NK-92 (cell line): ENCODE measurements around the gene RBMS2.
"Not testable (repeated sequence)": the region's sequence is repeated elsewhere in the genome, so short reads cannot be mapped to it uniquely, and the experiment has no call there.

Experiments
- DNase-seq: peaks from one replicate; lab custom pipeline; 2025; ENCODE audit not compliant: unreplicated experiment; lab: John Stamatoyannopoulos, UW

The RBMS2 gene

GRCh38 chr12:56521590-56522371, at the start of gene RBMS2:
Gene RBMS2 (plus strand): TSS chr12:56521820. CDS start chr12:56522024, 204 bp downstream.
- no peak for DNase-seq

GRCh38 chr12:56474389-56474788, 47.2 kb upstream of the RBMS2 start:
- no peak for DNase-seq

- no peak for DNase-seq
Measured at GRCh38 chr12:56476143-56476542, 45.5 kb upstream of the RBMS2 start.

DNA sequence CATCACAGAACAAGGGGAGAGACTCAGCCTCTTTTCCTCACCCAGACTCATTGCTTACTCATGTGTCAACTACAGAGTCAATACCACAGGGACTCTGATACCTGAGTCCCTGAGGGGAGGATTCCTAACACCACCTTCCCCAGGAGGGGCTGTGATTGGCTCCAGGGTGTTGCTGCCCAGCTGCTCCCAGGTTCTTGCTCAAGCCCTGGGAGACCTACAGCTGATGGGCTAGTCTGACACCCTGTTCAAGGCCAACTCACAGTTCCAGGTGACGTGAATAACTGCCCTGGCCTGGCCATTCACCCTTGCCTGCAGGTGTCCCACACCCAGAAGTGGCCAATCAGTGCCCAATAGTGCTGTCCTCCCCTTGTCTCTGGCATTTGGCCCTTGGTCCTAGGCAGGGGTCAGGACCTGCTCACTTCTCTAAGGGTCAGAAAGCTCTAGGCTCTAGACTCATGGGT, 44.6 kb upstream of the RBMS2 start:
- DNase-seq = no peak

- DNase-seq = no peak
Measured at GRCh38 chr12:56477521-56478225, 43.9 kb upstream of the RBMS2 start.

GRCh38 chr12:56479625-56480024, 42.0 kb upstream of the RBMS2 start:
- no peak for DNase-seq

DNA sequence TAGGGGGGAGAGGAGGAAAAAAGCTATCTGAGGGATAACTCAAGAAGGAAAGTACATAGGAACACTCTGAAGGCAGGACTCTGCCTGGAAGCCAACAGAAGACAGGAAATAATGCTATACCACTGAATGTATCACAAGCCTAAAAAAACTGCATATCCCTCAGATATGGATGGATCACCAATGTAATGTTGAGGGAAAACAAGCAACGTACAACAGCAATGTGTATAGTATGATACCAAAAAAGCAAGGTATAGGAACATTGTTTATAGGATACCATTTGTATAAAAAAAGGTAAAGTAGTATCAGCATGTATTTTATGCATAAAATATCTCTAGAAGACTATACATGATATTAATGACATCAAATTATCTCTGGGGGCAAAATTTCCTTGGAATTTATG, 37.1 kb upstream of the RBMS2 start:
- DNase-seq = no peak

DNA sequence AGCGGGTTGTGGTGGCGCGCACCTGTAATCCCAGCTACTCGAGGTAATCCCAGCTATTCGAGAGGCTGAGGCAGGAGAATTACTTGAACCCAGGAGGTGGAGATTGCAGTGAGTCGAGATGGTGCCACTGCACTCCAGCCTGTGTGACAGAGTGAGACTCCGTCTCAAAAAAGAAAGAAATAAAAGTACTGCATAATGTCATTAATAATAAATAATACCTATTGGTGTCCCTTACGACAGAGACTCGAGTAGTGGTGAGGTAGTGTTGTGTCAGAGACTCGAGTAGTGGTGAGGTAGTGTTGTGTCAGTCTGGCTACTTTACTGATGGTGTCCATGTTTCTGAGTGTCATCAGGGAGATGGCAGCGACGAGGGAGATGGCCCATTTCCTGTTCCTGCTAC, 34.9 kb upstream of the RBMS2 start:
- DNase-seq = no peak

- DNase-seq = no peak
Measured at GRCh38 chr12:56487448-56488040, 34.1 kb upstream of the RBMS2 start.

DNA sequence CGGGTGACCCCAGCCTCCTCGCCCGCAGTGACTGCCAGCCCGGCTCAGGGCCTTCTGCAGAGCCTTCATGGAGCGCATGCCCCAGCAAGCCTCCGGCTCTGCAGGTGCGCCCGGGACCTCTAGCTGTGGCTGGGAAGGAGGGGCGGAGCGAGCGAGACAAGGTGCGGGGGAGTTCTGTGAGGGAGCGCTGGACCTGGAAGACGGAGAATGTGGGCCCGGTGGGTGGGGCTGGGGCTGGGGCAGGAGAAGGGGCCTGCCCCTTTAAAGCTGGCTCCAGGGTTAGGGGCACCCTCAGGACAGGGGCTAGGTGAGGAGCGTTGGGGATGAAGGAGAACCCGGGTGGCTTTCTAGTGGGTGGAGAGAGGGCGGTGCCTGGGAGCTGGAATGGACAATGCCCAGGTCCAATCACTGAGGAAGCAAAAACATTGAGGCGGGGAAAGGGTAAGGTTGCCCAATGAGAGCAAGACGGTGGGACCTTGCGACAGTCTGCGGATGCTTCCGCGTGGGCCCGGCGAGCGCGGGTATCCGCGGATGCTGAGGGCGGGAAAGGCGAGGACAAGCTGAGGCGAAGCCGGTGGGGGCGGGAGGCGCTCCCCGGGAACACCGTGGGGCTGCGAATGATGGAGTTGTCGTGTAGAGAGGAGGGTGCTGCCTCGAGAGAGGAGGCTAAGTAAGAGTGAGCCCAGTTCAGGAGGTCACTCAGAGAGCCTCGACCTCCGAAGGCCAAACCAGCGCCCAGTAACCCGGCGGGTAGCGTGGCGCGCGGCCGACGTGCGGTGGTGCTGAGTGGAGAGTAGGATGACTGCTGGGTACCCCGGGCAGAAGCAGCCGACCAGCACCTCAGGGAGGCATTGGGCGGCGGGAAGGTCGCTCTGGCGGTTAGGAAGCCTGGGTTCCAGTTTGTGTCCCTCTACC, 33.3 kb upstream of the RBMS2 start, which contains the start of gene GLS2:
Gene GLS2, minus strand, starts transcription at position 121 of the 915 bp plus-strand sequence. Its CDS starts 43 bp downstream, at position 78.
- DNase-seq = no peak

DNA sequence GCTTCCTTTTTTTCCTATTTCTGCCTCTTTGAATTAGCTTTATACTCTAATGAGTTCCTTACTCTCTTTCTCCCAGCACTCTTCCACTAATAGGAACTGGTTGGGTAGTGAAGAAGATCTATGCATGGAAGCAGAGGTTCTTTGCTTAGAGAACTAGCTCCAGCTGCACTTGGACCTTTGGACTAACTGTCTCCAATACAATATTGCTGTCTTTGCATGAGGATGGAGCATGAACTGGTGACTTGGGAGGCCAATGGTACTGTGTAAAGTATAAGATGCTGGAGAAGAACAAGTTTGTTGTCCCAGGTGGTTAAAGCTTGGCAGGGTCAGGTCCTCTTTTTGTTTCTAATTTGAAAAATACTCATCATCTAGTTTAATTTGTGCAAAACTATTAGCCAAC, 31.3 kb upstream of the RBMS2 start:
- no peak for DNase-seq

DNA sequence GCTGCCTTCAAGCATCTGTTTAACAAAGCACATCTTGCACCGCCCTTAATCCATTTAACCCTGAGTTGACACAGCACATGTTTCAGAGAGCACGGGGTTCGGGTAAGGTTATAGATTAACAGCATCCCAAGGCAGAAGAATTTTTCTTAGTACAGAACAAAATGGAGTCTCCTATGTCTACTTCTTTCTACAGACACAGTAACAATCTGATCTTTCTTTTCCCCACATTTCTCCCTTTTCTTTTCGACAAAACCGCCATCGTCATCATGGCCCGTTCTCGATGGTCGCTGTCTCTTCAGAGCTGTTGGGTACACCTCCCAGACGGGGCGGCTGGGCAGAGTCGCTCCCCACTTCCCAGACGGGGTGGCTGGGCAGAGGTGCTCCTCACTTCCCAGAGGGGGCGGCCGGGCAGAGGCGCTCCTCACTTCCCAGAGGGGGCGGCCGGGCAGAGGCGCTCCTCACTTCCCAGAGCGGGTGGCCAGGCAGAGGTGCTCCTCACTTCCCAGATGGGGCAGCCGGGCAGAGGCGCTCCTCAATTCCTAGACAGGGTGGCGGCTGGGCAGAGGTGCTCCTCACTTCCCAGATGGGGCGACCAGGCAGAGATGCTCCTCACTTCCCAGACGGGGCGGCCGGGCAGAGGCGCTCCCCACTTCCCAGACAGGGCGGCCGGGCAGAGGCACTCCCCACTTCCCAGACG, 28.1 kb upstream of the RBMS2 start:
- not testable (repeated sequence) for DNase-seq

DNA sequence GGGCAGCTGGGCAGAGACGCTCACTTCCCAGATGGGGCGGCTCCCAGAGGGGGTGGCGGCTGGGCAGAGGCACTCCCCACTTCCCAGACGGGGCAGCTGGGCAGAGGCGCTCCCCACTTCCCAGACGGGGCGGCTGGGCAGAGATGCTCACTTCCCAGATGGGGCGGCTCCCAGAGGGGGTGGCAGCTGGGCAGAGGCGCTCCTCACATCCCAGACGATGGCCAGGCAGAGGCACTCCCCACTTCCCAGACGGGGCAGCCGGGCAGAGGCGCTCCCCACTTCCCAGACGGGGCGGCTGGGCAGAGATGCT, 27.6 kb upstream of the RBMS2 start:
- DNase-seq = not testable (repeated sequence)

GRCh38 chr12:56494481-56494880, 27.1 kb upstream of the RBMS2 start:
- DNase-seq = not testable (repeated sequence)

DNA sequence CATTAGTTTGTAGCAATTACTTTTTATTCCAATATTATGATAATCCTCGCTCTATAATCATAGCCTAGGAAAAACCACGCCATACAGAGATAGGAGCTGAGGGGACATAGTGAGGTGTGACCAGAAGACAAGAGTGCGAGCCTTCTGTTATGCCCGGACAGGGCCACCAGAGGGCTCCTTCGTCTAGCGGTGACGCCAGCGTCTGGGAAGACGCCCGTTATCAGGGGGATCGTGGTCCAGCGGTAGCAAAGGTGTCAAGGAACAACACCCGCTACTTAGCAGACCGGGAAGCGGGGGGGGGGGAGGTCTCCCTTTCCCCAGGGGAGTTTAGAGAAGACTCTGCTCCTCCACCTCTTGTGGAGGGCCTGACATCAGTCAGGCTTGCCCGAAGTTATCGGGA, 24.9 kb upstream of the RBMS2 start:
- not testable (repeated sequence) for DNase-seq

DNA sequence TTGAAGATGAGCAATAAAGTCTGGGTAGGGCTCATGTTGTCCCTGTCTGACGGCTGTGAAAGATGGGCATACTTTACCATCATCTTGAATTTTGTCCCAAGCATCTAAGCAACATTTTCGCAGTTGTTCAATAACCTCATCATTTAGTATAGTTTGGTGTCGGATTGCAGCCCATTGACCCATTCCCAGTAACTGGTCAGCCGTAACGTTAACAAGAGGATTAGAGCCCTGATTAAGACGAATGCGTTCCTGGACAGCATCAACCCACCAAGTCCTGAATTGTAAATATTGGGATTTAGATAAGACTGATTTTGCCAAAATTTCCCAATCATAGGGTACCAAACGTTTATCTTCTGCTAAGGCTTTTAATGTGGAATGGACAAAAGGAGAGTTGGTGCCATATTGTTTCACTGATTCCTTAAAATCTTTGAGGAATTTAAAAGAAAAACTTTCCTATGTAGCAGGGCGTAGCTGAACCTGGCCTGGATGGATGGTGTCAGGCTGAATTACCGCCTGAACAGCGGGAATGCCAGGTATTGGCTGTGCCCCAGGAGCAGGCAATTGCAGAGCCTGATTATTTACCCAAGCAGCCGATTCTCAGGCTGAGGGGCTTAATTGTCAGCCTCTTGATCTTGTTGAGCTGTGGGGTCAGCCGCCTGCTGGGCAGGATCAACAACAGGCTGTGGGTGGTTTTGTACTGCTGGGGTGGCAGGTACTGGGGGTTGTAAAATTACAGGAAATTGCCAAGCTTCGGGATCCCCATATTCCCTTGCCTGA, 23.3 kb upstream of the RBMS2 start:
- not testable (repeated sequence) for DNase-seq

GRCh38 chr12:56499452-56499851, 22.2 kb upstream of the RBMS2 start:
- not testable (repeated sequence) for DNase-seq

GRCh38 chr12:56499879-56500278, 21.7 kb upstream of the RBMS2 start:
- not testable (repeated sequence) for DNase-seq

DNA sequence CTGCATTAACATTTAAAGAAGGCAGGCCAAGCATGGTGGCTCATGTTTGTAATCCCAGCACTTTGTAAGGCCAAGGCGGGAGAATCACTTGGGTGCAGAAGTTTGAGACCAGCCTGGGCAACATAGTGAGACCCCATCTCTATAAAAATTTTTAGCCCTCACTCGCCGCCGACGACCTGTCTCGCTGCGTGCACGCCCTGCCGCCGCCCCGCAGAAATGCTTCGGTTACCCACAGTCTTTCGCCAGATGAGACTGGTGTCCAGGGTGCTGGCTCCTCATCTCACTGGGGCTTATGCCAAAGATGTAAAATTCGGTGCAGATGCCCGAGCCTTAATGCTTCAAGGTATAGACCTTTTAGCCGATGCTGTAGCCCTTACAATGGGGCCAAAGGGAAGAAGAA, 10.8 kb upstream of the RBMS2 start:
- DNase-seq = no peak

- DNase-seq = not testable (repeated sequence)
Measured at GRCh38 chr12:56514014-56514318, 7.7 kb upstream of the RBMS2 start.
